Keratinocyte (primary cell): Measurements from ENCODE around the gene PTGR2.

Source experiments
- CTCF ChIP-seq, 3 experiments: IDR thresholded peaks in 1 of 3; conservative IDR thresholded peaks in 1 of 3; optimal IDR thresholded peaks in 1 of 3; 2 replicates in 2 of 3; 3 replicates in 1 of 3; pipeline versions ENCODE3 to v1.5.1; 2011; ENCODE audit warnings: low read length in 3 of 3, mild to moderate bottlenecking in 3 of 3, moderate library complexity in 2 of 3, control low read depth in 1 of 3, inconsistent platforms in 1 of 3; ENCODE audit not compliant: insufficient read depth in 2 of 3; ENCODE audit errors: extremely low read depth in 1 of 3
- EZH2 ChIP-seq: IDR thresholded peaks from one replicate; pipeline ENCODE4 v1.6.1; 2012; ENCODE audit warnings: inconsistent platforms, mild to moderate bottlenecking, low read length, moderate library complexity

GRCh38 chr14:73879027-73879426, 27.4 kb downstream of the PTGR2 start:
- no peak for TF ChIP-seq CTCF (optimal IDR thresholded peaks at IDR 0.05 in 1 of 3, IDR thresholded peaks at IDR 0.05 in 1 of 3, conservative IDR thresholded peaks at IDR 0.05 in 1 of 3; ENCODE audit: extremely low read depth in 1 of 3, insufficient read depth in 2 of 3, low read length in 3 of 3)
- TF ChIP-seq EZH2 = no peak
